ENCODE results near the gene PRR19. TPM values are rescaled to one million over a fixed set of nuclear protein-coding genes. Genes with fewer than 3 reads are reported as not detected.

PRR19 gene
- polyA plus RNA-seq, 1 donor from 2014 or later: 2.4 TPM

- Histone ChIP-seq H3K9me3 (ENCODE audit: low read length) (no peaks in the 10 kb centered on the region), H3K4me2 (ENCODE audit: low read length) (no peak overlapping the region), H3K9me2 (ENCODE audit: insufficient read depth, low read length) (no peaks in the 10 kb centered on the region), H3K27me3 (ENCODE audit: insufficient read depth, low read depth, low read length) (no peaks in the 10 kb centered on the region), H4K20me1 (ENCODE audit: insufficient read depth) (no peaks in the 10 kb centered on the region), H3K9ac (ENCODE audit: low read length) (no peak overlapping the region), H3K79me2 (replicated peaks; ENCODE audit: insufficient read depth, low read length) (no peaks in the 10 kb centered on the region), H3K27ac (ENCODE audit: low read length) (no peak overlapping the region), H2AFZ (ENCODE audit: low read depth, low read length) (no peak overlapping the region), H3F3A (ENCODE audit: insufficient read depth, low read length, poor library complexity, severe bottlenecking) (no peaks in the 10 kb centered on the region), H3K4me3 (ENCODE audit: low read length) (no peak overlapping the region), H3K36me3 (ENCODE audit: insufficient read depth, low read length) (no peaks in the 10 kb centered on the region)
- TF ChIP-seq TAF1 (IDR thresholded peaks at IDR 0.05; ENCODE audit: low read depth) (no peak), REST (IDR thresholded peaks at IDR 0.05; ENCODE audit: borderline replicate concordance) (no peak), CTCF (IDR thresholded peaks at IDR 0.05; ENCODE audit: poor library complexity, severe bottlenecking) (no peak), EP300 (conservative IDR thresholded peaks at IDR 0.05; ENCODE audit: poor library complexity, severe bottlenecking) (no peak), POLR2AphosphoS5 (IDR thresholded peaks at IDR 0.05) (no peak), SMC3 (conservative IDR thresholded peaks at IDR 0.05; ENCODE audit: poor library complexity) (no peak), RAD21 (conservative IDR thresholded peaks at IDR 0.05) (no peak), EZH2 (IDR thresholded peaks at IDR 0.05; ENCODE audit: borderline replicate concordance, insufficient read depth, low read length, poor library complexity, severe bottlenecking) (no peak), MXI1 (conservative IDR thresholded peaks at IDR 0.05; ENCODE audit: poor library complexity, severe bottlenecking) (no peak)
Observed at GRCh38 chr19:42355896-42356295, 54.0 kb downstream of the PRR19 start.

- no peaks in the 10 kb centered on the region for H3F3A ChIP-seq (ENCODE audit: insufficient read depth, low read length, poor library complexity, severe bottlenecking)
- H3K79me2 ChIP-seq (replicated peaks; ENCODE audit: insufficient read depth, low read length): no peaks in the 10 kb centered on the region
- no peak for TF ChIP-seq CTCF (IDR thresholded peaks at IDR 0.05; ENCODE audit: poor library complexity, severe bottlenecking)
- H3K4me2 ChIP-seq (ENCODE audit: low read length): no peak overlapping the region
- H3K9me3 ChIP-seq (ENCODE audit: low read length): no peaks in the 10 kb centered on the region
- no peaks in the 10 kb centered on the region for H3K9me2 ChIP-seq (ENCODE audit: insufficient read depth, low read length)
- H3K36me3 ChIP-seq (ENCODE audit: insufficient read depth, low read length): no peaks in the 10 kb centered on the region
- H3K27me3 ChIP-seq (ENCODE audit: insufficient read depth, low read depth, low read length): no peaks in the 10 kb centered on the region
- no peak overlapping the region for H3K27ac ChIP-seq (ENCODE audit: low read length)
- H3K4me3 ChIP-seq (ENCODE audit: low read length): no peak overlapping the region
- no peaks in the 10 kb centered on the region for H4K20me1 ChIP-seq (ENCODE audit: insufficient read depth)
- H2AFZ ChIP-seq (ENCODE audit: low read depth, low read length): no peak overlapping the region
- H3K9ac ChIP-seq (ENCODE audit: low read length): no peak overlapping the region
Observed at GRCh38 chr19:42356686-42357085, 54.8 kb downstream of the PRR19 start.

All from neural cell (in vitro differentiated cells).